Naive thymus-derived CD8-positive, alpha-beta T cell (primary cell): ENCODE results near the gene KRT31. TPM values are rescaled to one million over a fixed set of nuclear protein-coding genes. Genes with fewer than 3 reads are reported as not detected.
"Not testable (repeated sequence)": the region's sequence is repeated elsewhere in the genome, so short reads cannot be mapped to it uniquely, and the experiment has no call there.

Source experiments
- ATAC-seq, 2 donors: fragments of 150-1000 bp; cut with Tn5 transposase in 1 of 2; sonication (Bioruptor Pico), chemical (Tn5 transposase) in 1 of 2; 1 replicate in 1 of 2; 2 replicates in 1 of 2; pipeline ENCODE4 v1.10.0; 2021; ENCODE audit warnings: mild to moderate bottlenecking in 2 of 2, moderate library complexity in 2 of 2
- POLR2A ChIA-PET: fragments of 350-600 bp; sonication (Branson Sonifier 250); formaldehyde crosslinking; loops from one replicate; lab custom pipeline; 2021; ENCODE audit warnings: antibody characterized with exemption; lab: Charles Lee
- DNase-seq, 10 donors: peaks; one replicate each; pipeline versions ENCODE4 v3.0.0 to v3.0.0-alpha.2; 2020 to 2022
- H3K27ac Mint-ChIP-seq, 10 donors: one replicate each; pipeline ENCODE4 v1.8.0; 2020 to 2022; ENCODE audit warnings: mild to moderate bottlenecking in 10 of 10, mixed read lengths in 10 of 10, moderate library complexity in 4 of 10, inconsistent platforms in 1 of 10
- H3K27me3 Mint-ChIP-seq, 5 donors: one replicate each; pipeline ENCODE4 v1.8.0; 2021 to 2022; ENCODE audit warnings: mixed read lengths in 5 of 5
- H3K36me3 Mint-ChIP-seq, 3 donors: one replicate each; pipeline ENCODE4 v1.8.0; 2020 to 2022; ENCODE audit warnings: mixed read lengths in 3 of 3, mild to moderate bottlenecking in 2 of 3, inconsistent platforms in 1 of 3
- H3K4me1 Mint-ChIP-seq, 4 donors: one replicate each; pipeline ENCODE4 v1.8.0; 2021 to 2022; ENCODE audit warnings: mixed read lengths in 4 of 4
- H3K4me3 Mint-ChIP-seq, 10 donors: one replicate each; pipeline ENCODE4 v1.8.0; 2020 to 2022; ENCODE audit warnings: mild to moderate bottlenecking in 10 of 10, mixed read lengths in 10 of 10, moderate library complexity in 6 of 10, inconsistent platforms in 1 of 10
- H3K9me3 Mint-ChIP-seq, 9 donors: one replicate each; pipeline ENCODE4 v1.8.0; 2020 to 2022; ENCODE audit warnings: mixed read lengths in 9 of 9, mild to moderate bottlenecking in 3 of 9, inconsistent platforms in 1 of 9, moderate library complexity in 1 of 9
- polyA plus RNA-seq, 3 donors: library from polyadenylated mRNA; unstranded; fragments of 300-500 nt; fragmentation: Illumina TruSeq; gene quantifications; one replicate each; pipeline ENCODE4 v1.2.3, GENCODE V29; 2021
- total RNA-seq, 8 experiments: library from RNA in 2 of 8; stranded (reverse) in 2 of 8; gene quantifications; one replicate each; pipeline ENCODE4 v1.2.3 and lab custom pipeline; 2021 to 2026

Gene KRT31
- total and polyA plus RNA-seq, 5 experiments from 2014 or later = not detected

- peaks cover 3 to 12% (median 4%) of the 10 kb centered on the region in 4 donors for H3K4me1 Mint-ChIP-seq
- H3K27ac Mint-ChIP-seq = no peak overlapping the region
- H3K27me3 Mint-ChIP-seq = peaks cover 0 to 3% (median 0%) of the 10 kb centered on the region in 5 donors
- POLR2A ChIA-PET = no interaction called here
- ATAC-seq (no peak), DNase-seq (no peak)
- H3K4me3 Mint-ChIP-seq = no peak overlapping the region
- no peaks in the 10 kb centered on the region for H3K36me3 Mint-ChIP-seq
- no peaks in the 10 kb centered on the region for H3K9me3 Mint-ChIP-seq
These were observed 32.3 kb upstream of the KRT31 start for GRCh38 chr17:41429667-41430066.

GRCh38 chr17:41428591-41429291, 31.3 kb upstream of the KRT31 start:
- Mint-ChIP-seq H3K27ac (no peak overlapping the region), H3K4me1 (peaks cover 0 to 4% (median 2%) of the 10 kb centered on the region in 4 donors)
- POLR2A ChIA-PET = no interaction called here

GRCh38 chr17:41424111-41424635, 26.8 kb upstream of the KRT31 start, which contains the start of gene KRT37:
KRT37 (minus strand) TSS chr17:41424585; CDS start chr17:41424523, 62 bp downstream.
- Mint-ChIP-seq H3K27ac (peak within 1 kb of the TSS in 1 of 10 donors; percentile 67), H3K4me1 (peaks cover 3 to 16% (median 15%) of the 10 kb centered on the region in 4 donors)
- no peak for ATAC-seq

More at GRCh38 chr17:41428591-41429291, 31.3 kb upstream of the KRT31 start:
- H3K9me3 Mint-ChIP-seq = no peaks in the 10 kb centered on the region
- H3K27me3 Mint-ChIP-seq = peaks cover 0 to 3% (median 0%) of the 10 kb centered on the region in 5 donors
- DNase-seq (no peak), ATAC-seq (no peak)
- no peaks in the 10 kb centered on the region for H3K36me3 Mint-ChIP-seq
- no peak overlapping the region for H3K4me3 Mint-ChIP-seq

GRCh38 chr17:41422586-41422985, 25.2 kb upstream of the KRT31 start:
- DNase-seq, H3K27me3 Mint-ChIP-seq, H3K4me3 Mint-ChIP-seq, POLR2A ChIA-PET, H3K36me3 Mint-ChIP-seq, ATAC-seq, H3K9me3 Mint-ChIP-seq, H3K27ac Mint-ChIP-seq: not testable (repeated sequence)
- peaks cover 3 to 22% (median 18%) of the 10 kb centered on the region in 4 donors for H3K4me1 Mint-ChIP-seq

More at GRCh38 chr17:41424111-41424635, 26.8 kb upstream of the KRT31 start, which contains the start of gene KRT37:
- H3K4me3 Mint-ChIP-seq = no peak within 1 kb of the TSS
- peaks cover 0 to 4% (median 0%) of the 10 kb centered on the region in 5 donors for H3K27me3 Mint-ChIP-seq
- POLR2A ChIA-PET = no interaction called here
- no peaks in the 10 kb centered on the region for H3K36me3 Mint-ChIP-seq
- no peak for DNase-seq
- no peaks in the 10 kb centered on the region for H3K9me3 Mint-ChIP-seq

GRCh38 chr17:41421617-41422016, 24.2 kb upstream of the KRT31 start:
- POLR2A ChIA-PET = no interaction called here
- Mint-ChIP-seq H3K27ac (peak overlapping the region in 2 of 10 donors; percentile 10 to 77), H3K4me3 (no peak overlapping the region), H3K36me3 (no peaks in the 10 kb centered on the region), H3K9me3 (no peaks in the 10 kb centered on the region), H3K4me1 (peaks cover 5 to 27% (median 21%) of the 10 kb centered on the region in 4 donors), H3K27me3 (peaks cover 0 to 4% (median 0%) of the 10 kb centered on the region in 5 donors)
- ATAC-seq = no peak
- no peak for DNase-seq

GRCh38 chr17:41421116-41421515, 23.7 kb upstream of the KRT31 start:
- DNase-seq (no peak), ATAC-seq (no peak)
- peak overlapping the region in 1 of 10 donors; percentile 10 for H3K4me3 Mint-ChIP-seq
- peaks cover 0 to 4% (median 0%) of the 10 kb centered on the region in 5 donors for H3K27me3 Mint-ChIP-seq
- H3K4me1 Mint-ChIP-seq = peaks cover 5 to 27% (median 21%) of the 10 kb centered on the region in 4 donors
- no peaks in the 10 kb centered on the region for H3K9me3 Mint-ChIP-seq
- POLR2A ChIA-PET = no interaction called here
- peak overlapping the region in 2 of 10 donors; percentile 10 to 77 for H3K27ac Mint-ChIP-seq
- no peaks in the 10 kb centered on the region for H3K36me3 Mint-ChIP-seq

GRCh38 chr17:41420134-41420533, 22.7 kb upstream of the KRT31 start:
- POLR2A ChIA-PET = no interaction called here
- DNase-seq = no peak
- Mint-ChIP-seq H3K27ac (peak overlapping the region in 1 of 10 donors; percentile 47), H3K27me3 (peaks cover 0 to 5% (median 0%) of the 10 kb centered on the region in 5 donors), H3K36me3 (no peaks in the 10 kb centered on the region), H3K9me3 (no peaks in the 10 kb centered on the region), H3K4me3 (no peak overlapping the region), H3K4me1 (peaks cover 5 to 27% (median 20%) of the 10 kb centered on the region in 4 donors)
- no peak for ATAC-seq

GRCh38 chr17:41419716-41420115, 22.3 kb upstream of the KRT31 start:
- Mint-ChIP-seq H3K36me3 (no peaks in the 10 kb centered on the region), H3K9me3 (no peaks in the 10 kb centered on the region), H3K27ac (peak overlapping the region in 3 of 10 donors; percentile 41 to 77 (median 47)), H3K27me3 (peaks cover 0 to 5% (median 0%) of the 10 kb centered on the region in 5 donors), H3K4me3 (no peak overlapping the region), H3K4me1 (peaks cover 5 to 27% (median 19%) of the 10 kb centered on the region in 4 donors)
- DNase-seq (peak in 3 of 10 donors; percentile 13 to 24 (median 19)), ATAC-seq (peak; percentile 37 to 71)
- POLR2A ChIA-PET = no interaction called here

- Mint-ChIP-seq H3K4me1 (peaks cover 5 to 27% (median 19%) of the 10 kb centered on the region in 4 donors), H3K9me3 (no peaks in the 10 kb centered on the region), H3K27me3 (peaks cover 0 to 5% (median 0%) of the 10 kb centered on the region in 5 donors), H3K36me3 (no peaks in the 10 kb centered on the region), H3K4me3 (no peak overlapping the region), H3K27ac (peak overlapping the region in 2 of 10 donors; percentile 21 to 39)
- ATAC-seq (no peak), DNase-seq (no peak)
- POLR2A ChIA-PET = no interaction called here
These were observed 20.9 kb upstream of the KRT31 start for GRCh38 chr17:41418116-41418860.

- peaks cover 5 to 27% (median 19%) of the 10 kb centered on the region in 4 donors for H3K4me1 Mint-ChIP-seq
- peak overlapping the region in 3 of 10 donors; percentile 21 to 54 (median 49) for H3K27ac Mint-ChIP-seq
- H3K27me3 Mint-ChIP-seq = peaks cover 0 to 3% (median 0%) of the 10 kb centered on the region in 5 donors
- DNase-seq (no peak), ATAC-seq (no peak)
- POLR2A ChIA-PET = no interaction called here
- no peak overlapping the region for H3K4me3 Mint-ChIP-seq
- H3K36me3 Mint-ChIP-seq = no peaks in the 10 kb centered on the region
- H3K9me3 Mint-ChIP-seq = no peaks in the 10 kb centered on the region
These were observed 20.2 kb upstream of the KRT31 start for GRCh38 chr17:41417576-41418015.

GRCh38 chr17:41417127-41417526, 19.7 kb upstream of the KRT31 start:
- Mint-ChIP-seq H3K4me1 (peaks cover 5 to 27% (median 19%) of the 10 kb centered on the region in 4 donors), H3K27ac (peak overlapping the region in 2 of 10 donors; percentile 43 to 54), H3K36me3 (no peaks in the 10 kb centered on the region), H3K9me3 (no peaks in the 10 kb centered on the region), H3K4me3 (no peak overlapping the region), H3K27me3 (peaks cover 0 to 3% (median 0%) of the 10 kb centered on the region in 5 donors)
- DNase-seq = no peak
- POLR2A ChIA-PET = no interaction called here
- ATAC-seq = no peak

- no peak overlapping the region for H3K27ac Mint-ChIP-seq
- no peak for DNase-seq
- H3K36me3 Mint-ChIP-seq = no peaks in the 10 kb centered on the region
- POLR2A ChIA-PET = no interaction called here
- H3K4me1 Mint-ChIP-seq = peaks cover 5 to 27% (median 19%) of the 10 kb centered on the region in 4 donors
- H3K27me3 Mint-ChIP-seq = peaks cover 0 to 3% (median 0%) of the 10 kb centered on the region in 5 donors
- ATAC-seq = no peak
- no peaks in the 10 kb centered on the region for H3K9me3 Mint-ChIP-seq
- no peak overlapping the region for H3K4me3 Mint-ChIP-seq
These were observed 19.1 kb upstream of the KRT31 start for GRCh38 chr17:41416479-41416878.
